Hepatocyte (in vitro differentiated cells): Measurements from ENCODE around the gene SYCP2L.

Source experiments
- EZH2 ChIP-seq: fragments of 200-600 bp; sonication (generic); IDR thresholded peaks from 2 replicates; pipeline ENCODE4 v1.6.1; 2016; ENCODE audit warnings: antibody characterized with exemption, mild to moderate bottlenecking, borderline replicate concordance
- EZH2phosphoT487 ChIP-seq: fragments of 200-600 bp; sonication (generic); IDR thresholded peaks from one replicate; pipeline ENCODE4 v1.6.1; 2018; ENCODE audit warnings: antibody characterized with exemption, mild to moderate bottlenecking, low read depth, moderate library complexity; ENCODE audit not compliant: unreplicated experiment, severe bottlenecking
- TF ChIP-seq, protein P1 (sequence below): fragments of 200-600 bp; sonication (generic); IDR thresholded peaks from 2 replicates; pipeline ENCODE4 v1.5.1; 2016; ENCODE audit warnings: antibody characterized with exemption, mild to moderate bottlenecking; ENCODE audit not compliant: poor library complexity

DNA sequence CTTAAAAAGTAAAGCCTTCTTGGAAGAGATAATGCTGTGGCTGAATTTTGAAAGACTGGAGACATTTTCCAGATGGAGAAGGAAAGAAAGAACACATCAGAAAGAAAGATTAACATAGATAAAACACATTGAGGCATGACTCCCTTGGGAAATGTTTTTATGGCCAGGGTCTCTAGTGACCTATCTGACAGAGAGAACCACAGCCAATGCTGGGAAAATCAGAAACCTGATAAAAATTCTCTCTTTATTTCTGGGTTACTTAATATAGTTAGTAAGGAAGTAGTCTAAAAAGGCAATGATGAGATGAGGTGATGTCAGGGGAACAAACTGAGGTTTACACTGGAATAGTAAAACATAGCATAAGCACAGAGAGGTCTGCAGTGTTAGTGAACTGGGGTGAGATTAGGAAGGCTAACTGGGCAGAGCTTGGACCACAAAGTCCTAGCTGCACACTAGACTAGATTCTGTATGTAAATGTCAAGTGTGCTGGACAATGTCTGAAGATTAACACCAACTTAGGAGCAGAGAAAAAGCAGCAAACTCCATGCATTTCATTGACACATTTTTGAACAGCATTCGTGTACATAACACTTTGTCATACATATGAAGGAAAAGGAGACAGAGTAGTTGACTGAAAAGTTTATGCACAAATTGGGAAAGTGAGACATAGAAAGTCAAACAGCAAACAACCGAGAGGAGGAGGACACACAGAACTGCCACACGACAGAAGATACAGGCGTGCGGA lies 126.3 kb downstream of the SYCP2L start:
- no peak for TF ChIP-seq EZH2
- TF ChIP-seq, protein P1, sequence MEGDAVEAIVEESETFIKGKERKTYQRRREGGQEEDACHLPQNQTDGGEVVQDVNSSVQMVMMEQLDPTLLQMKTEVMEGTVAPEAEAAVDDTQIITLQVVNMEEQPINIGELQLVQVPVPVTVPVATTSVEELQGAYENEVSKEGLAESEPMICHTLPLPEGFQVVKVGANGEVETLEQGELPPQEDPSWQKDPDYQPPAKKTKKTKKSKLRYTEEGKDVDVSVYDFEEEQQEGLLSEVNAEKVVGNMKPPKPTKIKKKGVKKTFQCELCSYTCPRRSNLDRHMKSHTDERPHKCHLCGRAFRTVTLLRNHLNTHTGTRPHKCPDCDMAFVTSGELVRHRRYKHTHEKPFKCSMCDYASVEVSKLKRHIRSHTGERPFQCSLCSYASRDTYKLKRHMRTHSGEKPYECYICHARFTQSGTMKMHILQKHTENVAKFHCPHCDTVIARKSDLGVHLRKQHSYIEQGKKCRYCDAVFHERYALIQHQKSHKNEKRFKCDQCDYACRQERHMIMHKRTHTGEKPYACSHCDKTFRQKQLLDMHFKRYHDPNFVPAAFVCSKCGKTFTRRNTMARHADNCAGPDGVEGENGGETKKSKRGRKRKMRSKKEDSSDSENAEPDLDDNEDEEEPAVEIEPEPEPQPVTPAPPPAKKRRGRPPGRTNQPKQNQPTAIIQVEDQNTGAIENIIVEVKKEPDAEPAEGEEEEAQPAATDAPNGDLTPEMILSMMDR, result no peak
- no peak for TF ChIP-seq EZH2phosphoT487
